EL (cell line): Measurements from ENCODE around the gene ZNF121.
"Not testable (repeated sequence)": the region's sequence is repeated elsewhere in the genome, so short reads cannot be mapped to it uniquely, and the experiment has no call there.

Experiments used
- DNase-seq: peaks from one replicate; pipeline ENCODE4 v3.0.0-alpha.2; 2016

The ZNF121 gene

DNA sequence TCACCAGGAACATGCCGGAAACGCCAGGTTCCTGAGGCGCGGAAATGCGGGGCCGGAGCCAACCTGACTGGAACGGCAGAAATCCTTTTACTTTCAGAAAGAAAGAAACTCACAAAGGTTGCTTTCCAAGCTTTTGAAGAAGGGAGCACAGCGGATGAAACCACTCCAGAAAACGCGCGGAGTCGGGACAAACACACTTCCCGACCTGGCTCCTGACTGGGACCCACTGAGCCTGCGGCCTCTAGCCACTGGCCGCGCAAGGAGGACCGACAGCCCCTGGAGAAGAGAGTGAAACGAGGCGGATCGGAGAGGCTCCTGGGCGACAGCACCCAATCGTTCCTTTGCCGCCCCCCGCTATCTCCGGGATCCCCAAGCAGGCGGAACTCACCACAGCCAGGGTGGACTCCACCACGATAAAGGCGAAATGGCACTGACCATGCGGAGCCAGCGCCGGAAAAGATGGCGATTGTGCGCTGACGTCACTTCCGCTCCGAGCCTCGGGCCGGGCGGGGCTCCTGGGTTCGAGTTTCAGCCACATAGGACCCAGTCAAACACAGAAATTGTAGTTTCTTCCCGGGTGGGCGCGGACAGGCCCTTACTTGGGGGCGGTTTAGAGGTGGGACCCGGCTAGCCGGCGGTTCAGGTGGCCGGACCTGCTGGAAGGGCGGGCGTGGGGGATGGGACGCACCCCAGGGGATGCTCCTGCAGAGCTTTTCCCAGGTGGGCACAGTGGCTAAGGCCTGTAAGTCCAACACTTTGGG, at the start of gene ZNF121:
ZNF121 (minus strand) TSS at position 432 of the 761 bp plus-strand sequence. CDS start 16,407 bp downstream, outside the sequence.
- DNase-seq: peak; percentile 85

DNA sequence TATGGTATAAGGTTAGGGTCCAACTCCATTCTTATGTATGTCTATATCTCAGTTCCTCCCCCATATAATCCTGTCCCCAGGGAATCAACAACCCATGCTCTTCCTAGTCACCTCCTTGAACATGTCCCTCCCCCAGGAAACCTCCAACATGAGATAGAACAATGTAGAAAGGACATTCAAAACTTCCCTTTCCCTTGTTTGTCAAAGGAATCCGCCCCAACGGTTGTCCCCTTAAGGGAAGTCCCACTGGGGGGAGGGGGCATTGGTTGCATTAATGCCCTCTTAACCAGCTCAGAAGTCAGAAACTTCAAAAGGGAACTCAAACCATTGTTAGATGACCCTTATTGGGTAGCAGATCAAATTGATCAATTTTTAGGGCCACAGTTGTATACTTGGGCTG, 43.6 kb upstream of the ZNF121 start:
- no peak for DNase-seq

DNA sequence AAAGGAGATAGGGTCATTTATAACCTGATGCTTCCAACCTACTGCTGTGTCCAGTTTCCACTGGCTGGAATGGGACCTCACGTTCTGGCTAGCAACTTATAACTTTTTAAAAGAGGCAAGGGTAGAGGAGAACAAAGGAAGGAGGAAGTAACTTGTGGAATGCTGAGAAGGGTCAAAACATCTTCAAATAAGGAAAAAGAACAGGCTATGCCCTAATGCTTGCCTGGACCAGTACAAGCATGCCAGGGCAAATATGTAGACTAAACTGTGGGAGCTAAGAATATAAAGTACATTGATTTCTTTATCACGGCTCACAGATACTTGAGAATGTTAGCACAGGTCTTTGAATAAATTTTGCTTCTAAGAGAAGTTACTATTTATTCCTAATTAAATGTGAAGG, 38.2 kb upstream of the ZNF121 start:
- DNase-seq: no peak

DNA sequence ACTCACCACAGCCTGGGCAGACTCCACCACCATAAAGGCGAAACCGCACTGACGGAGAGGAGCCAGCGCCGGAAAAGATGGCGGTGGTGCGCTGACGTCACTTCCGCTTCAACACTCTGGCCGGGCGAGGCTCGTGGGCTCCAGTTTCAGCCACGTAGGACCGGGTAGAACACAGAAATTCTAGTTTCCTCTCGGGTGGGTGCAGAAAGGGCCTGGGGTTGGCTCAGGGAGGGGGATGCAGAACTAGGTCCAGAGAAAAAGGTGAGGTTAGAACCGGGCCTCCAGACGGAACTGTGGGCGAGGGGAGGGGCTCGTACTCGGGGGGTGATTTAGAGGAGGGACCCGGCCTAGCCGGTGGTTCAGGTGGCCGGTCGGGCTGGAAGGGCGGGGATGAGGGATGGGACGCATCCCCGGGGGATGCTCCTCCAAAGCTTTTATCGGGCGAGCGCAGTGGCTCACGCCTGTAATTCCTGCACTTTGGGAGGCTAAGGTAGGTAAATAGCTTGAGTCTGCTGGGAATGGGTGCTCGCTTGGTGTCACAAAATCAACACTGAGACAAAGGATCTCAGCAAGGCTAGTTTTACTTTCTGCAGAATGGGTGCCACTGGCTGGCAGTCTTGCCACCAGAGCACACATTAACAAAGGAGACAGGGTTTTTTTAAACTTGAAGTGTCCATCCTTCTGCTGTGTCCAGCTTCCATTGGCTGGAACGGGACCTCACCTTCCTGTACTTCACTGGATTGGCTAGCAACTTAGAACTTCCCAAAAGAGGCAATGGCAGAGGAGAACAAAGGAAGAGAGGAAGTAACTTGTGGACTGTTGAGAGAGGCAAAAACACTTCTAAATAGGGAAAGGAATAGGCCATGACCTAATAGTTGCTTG, 37.1 kb upstream of the ZNF121 start, which contains the start of gene ZNF561:
ZNF561 (minus strand) TSS at position 77 of the 882 bp plus-strand sequence. CDS start 1,776 bp downstream, outside the sequence.
- DNase-seq: peak; percentile 89

DNA sequence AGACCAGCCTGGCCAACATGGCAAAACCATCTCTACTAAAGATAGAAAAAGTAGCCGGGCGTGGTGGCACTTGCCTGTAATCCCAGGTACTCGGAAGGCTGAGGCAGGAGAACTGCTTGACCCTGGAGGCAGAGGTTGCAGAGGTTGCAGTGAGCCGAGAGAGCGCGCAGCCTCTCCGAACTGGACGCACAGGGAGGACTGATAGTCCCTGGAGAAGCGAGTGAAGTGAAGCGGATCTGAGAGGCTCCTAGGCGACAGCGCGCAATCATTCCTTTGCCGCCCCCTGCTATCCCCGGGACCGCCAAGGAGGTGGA, 36.5 kb upstream of the ZNF121 start:
- no peak for DNase-seq

DNA sequence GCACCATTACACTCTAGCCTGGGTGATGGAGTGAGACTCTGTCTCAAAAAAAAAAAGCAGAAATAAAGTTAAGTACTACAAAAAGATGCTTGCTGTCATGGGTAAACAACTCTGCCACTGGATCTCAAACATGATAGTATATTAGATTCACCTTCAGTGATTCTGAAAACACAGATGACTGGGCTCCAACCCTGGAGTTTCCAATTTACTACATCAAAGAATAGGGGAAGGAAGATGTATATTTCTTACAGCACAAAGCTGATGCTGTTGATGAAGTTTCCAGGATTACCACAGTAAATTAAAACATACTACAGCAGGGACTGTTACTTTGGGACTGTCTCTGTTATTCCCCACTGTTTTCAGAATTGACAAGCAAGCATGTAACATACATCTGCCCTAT, 31.5 kb upstream of the ZNF121 start:
- no peak for DNase-seq

DNA sequence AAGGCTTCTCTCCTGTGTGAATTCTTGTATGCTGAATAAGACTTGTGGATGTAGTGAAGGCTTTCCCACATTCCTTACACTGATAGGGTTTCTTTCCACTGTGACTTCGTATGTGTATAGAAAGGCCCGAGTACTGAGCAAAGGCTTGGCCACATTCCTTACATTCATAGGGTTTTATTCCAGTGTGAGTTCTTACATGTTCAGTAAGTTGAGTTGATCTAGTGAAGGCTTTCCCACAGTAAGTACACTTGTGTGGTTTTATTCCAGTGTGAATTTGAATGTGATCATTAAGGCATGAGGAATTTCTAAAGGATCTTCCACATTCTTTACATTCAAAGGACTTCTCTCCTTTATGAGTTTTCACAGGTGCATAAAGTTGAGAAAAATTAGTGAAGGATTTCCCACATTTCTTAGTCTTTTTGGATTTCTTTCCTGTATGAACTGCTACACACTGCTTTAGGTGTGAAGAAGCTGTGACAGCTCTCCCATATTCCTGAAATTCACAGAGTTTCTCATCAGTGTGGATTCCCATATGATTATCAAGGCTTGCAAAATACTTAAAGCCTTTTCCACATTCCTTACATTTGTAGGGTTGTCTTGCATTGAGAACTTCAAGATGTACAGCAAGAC, 26.3 kb upstream of the ZNF121 start:
- DNase-seq: no peak

DNA sequence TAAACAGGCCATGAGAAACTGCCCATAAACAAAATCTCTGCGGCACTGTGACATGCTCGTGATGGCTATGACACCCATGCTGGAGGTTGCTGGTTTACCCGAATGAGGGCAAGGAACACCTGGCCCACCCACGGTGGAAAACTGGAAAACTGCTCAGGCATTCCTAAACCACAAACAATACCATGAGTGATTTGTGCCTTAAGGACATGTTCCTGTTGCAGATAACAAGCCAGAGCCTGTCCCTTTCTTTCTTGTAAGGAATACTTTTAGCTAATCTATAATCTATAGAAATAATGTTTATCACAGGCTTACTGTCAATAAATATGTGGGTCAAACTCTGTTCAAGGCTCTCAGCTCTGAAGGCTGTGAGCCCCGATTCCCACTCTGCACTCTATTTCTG, 24.6 kb upstream of the ZNF121 start:
- DNase-seq: no peak

DNA sequence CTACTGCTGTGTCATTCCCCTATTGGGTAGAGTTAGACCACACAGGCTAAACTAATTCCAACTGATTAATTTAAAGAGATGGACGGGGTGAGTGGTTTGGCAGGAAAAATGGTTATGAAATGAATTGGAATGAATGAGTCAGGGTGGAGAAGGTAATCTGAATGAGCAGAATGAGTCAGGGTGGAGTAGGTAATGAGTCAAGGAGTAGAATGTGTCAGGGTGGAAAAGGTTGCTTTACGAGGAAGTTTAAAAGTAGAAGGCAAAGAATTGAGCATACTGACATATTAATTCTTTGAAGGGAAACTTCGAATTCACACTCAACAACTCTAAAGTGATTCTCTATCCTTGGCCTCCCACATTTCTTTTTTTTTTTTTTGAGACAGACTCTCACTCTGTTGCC, 12.7 kb upstream of the ZNF121 start:
- peak; percentile 91 for DNase-seq

DNA sequence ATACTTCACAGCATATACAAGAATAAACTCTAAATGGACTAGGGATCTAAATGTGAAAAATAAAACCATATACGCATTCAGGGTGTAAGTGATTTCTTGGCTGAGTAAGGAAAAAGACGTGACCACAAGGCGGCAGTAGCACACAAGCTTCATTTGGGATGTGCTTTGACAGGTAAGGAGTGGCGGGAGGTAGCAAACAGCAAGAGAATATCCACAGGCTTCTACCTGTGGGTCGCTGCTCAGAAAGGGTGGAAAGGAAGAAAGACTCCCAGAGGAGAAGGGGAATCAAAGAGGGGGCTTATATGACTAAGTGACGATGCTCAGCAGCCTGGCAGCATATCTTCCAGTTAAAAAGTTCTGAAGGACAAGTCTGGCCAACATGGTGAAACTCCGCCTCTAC, 2.5 kb upstream of the ZNF121 start:
- DNase-seq: peak; percentile 68

DNA sequence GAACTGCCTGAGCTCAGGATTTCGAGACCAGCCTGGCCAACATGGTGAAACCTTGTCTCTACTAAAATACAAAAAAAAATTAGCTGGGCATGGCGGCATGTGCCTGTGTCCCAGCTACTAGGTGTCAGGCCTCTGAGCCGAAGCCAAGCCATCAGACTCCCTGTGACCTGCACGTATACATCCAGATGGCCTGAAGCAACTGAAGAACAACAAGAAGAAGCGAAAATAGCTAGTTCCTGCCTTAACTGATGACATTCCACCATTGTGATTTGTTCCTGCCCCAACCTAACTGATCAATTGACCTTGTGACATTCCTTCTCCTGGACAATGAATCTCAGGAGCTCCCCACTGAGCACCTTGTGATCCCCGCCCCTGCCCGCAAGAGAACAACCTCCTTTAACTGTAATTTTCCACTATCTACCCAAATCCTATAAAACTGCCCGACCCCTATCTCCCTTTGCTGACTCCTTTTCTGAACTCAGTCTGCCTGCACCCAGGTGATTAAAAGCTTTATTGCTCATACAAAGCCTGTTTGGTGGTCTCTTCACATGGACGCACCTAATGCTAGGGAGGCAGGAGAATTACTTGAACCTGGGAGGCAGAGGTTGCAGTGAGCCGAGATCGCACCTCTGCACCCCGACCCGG, 2.1 kb downstream of the ZNF121 start:
- DNase-seq: not testable (repeated sequence)

DNA sequence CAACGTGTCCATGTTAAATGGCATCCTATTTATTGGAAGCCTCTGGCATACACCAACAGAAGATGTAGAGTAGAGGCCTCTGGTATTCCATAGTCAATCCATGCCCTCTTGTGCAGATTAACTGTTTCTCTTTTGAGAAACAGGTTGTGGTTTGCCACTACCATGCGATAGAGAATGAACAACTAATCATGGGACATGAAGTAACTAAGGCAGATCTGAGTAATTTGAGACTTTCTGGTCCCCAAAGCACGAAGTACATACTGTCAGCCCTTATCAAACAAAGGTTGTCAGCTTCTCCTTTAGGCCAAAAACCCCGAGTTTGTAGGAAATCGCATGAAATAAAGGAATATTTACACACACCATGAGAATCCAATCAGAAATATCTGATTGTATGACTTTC, 3.6 kb downstream of the ZNF121 start:
- no peak for DNase-seq

DNA sequence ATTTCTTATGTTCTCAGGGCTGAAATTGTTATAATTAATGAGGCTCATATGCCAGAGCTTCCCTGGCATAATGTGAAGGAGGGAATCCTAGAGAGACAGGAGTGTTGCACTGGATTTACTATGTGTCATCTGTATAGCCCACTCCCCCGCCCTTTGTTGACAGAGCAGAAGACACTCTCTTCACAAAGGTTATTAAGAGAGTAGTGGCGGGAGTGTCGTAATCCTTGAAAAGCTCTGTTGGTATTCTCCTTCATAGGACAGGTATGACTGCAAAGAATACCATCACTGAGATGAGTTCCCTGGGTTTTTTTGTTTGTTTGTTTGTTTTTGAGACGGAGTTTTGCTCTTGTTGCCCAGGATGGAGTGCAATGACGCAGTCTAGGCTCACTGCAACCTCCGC, 14.0 kb downstream of the ZNF121 start:
- DNase-seq: no peak

DNA sequence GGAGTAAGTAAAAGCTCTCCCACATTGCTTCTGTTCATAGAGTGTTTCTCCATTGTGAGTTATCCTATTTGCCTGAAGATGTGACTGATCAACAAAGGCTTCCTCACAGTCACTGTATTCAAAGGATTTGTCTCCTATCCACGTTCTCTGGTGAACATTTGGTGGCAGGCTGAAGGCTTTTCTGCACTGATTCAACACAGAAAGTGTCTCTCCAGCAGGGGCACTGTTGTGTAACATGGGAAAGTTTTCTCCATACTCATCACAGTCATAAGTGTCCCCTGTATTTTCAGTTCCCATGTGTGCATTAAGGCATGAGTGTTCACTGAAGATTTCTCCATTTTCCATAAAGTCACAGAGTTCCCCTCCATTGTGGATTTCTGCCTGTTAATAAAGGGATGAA, 17.6 kb downstream of the ZNF121 start:
- DNase-seq: no peak

DNA sequence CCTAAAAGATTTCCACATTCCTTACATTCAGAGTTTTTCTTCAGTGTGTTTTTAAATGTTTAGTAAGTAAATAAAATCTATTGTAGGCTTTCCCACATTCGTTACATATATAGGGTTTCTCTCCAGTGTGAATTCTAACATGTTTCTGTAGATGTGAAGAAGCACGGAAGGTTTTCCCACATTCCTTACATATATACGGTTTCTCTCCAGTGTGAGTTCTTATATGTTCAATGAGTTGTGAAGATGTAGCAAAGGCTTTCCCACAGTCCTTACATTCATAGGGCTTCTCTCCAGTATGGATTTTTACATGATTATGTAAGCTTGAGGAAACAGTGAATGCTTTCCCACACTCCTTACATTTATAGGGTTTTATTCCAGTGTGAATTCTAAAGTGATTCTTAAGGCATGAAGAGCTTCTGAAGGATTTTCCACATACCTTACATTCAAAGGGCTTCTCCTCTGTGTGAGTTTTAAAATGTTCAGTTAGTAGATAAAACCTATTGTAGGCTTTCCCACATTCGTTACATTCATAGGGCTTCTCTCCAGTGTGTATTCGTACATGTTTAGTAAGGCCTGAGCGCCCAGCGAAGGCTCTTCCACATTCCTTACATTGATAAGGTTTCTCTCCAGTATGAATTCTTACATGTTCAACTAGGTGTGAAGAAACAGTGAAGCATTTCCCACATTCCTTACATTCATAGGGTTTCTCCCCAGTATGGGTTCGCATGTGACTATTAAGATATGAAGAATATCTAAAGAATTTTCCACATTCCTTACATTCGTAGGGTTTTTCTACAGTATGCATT, 18.2 kb downstream of the ZNF121 start:
- peak; percentile 8 for DNase-seq

DNA sequence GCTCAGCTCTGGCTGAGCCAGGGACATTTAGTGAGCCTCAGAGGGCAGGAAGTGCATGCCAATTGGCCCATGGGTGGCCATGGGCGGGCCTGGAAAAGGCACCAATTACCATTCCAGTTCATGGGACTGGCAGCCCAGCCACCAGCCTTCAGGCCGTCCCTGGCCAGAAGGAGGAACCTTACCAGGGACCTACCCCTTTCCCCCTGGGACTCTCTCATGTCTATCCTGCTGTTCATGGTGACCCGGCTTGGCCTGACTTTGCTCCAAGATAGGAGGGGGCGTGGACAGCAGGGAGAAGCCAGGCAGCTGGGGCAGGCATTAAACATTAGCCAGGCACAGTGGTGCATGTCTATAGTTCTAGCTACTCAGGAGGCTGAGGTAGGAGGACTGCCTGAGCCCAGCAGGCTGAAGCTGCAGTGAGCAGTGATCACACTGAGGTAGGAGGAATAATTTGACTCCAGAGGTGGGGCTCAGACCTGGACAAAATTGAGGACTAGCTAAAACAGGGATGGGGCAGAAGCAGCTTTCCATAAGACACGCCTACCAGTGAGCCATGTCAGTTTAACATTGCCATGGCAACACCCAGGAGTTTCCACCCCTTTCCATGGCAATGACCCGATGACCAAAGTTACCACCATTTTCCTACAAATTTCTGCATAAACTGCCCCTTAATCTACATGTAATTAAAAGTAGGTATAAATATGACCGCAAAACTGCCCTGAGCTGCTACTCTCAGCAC, 31.6 kb downstream of the ZNF121 start:
- no peak for DNase-seq

DNA sequence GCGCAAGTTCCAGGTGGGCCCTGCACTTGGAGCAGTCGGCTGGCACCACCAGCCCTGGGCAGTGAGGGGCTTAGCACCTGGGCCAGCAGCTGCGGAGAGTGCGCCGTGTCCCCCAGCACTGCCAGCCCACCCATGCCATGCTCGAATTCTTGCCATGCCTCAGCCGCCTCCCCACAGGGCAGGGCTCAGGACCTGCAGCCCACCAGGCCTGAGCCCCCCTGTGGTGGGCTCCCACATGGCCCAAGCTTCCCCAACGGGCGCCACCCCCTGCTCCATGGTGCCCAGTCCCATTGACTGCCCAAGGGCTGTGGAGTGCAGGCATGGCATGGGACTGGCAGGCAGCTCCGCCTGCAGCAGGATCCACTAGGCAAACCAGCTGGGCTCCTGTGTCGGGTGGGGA, 36.4 kb downstream of the ZNF121 start:
- DNase-seq: no peak

DNA sequence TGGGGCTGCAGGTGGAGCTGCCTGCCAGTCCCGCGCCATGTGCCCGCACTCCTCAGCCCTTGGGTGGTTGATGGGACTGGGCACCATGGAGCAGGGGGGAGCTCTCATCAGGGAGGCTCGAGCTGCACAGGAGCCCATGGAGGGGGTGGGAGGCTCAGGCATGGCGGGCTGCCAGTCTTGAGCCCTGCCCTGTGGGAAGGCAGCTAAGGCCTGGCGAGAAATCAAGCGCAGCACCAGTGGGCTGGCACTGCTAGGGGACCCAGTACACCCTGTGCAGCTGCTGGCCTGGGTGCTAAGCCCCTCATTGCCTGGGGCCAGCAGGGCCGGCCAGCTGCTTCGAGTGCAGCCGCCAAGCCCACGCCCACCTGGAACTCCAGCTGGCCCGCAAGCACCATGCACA, 43.0 kb downstream of the ZNF121 start:
- DNase-seq: not testable (repeated sequence)

DNA sequence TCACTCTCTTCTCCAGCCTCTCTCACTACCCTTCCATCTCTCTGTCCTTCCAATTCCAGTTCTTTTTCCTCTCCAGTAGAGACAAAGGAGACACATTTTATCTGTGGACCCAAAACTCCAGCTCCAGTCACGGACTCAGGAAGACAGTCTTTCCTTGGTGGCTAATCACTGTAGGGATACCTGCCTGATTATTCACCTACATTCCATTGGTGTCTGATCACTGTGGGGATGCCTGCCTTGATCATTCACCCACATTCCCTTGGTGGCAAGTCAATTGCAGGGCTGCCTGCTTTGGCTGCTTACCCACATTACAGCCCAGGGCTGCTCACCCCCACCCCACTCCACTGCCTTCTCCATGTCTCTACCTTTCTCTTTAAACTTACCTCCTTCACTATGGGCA, 44.4 kb downstream of the ZNF121 start:
- DNase-seq: not testable (repeated sequence)

DNA sequence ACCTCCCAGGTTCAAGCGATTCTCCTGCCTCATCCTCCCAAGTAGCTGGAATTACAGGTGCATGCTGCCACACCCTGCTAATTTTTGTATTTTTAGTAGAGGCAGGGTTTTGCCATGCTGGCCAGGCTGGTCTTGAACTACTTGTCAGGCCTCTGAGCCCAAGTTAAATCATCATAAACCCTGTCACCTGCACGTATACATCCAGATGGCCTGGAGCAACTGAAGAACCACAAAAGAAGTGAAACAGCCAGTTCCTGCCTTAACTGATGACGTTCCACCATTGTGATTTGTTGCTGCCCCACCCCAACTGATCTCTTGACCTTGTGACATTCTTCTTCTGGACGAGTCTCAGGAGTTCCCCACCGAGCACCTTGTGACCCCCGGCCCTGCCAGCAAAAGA, 45.1 kb downstream of the ZNF121 start:
- DNase-seq: not testable (repeated sequence)
